Esophagus muscularis mucosa (tissue), 3 donors: ENCODE measurements around the gene INHBC.

Experiments
- POLR2A ChIP-seq: fragments of 450-650 bp; IDR thresholded peaks from one replicate; pipeline ENCODE4 v1.6.1; 2017; ENCODE audit warnings: antibody characterized with exemption, moderate library complexity, mild to moderate bottlenecking, low read depth
- POLR2AphosphoS5 ChIP-seq, 2 donors: sonication (generic); formaldehyde crosslinking; IDR thresholded peaks; one replicate each; pipeline ENCODE4 v1.6.1; 2017; ENCODE audit warnings: antibody characterized with exemption in 2 of 2
- TF ChIP-seq, protein P1 (sequence below), 3 experiments: fragments of 200-600 bp in 2 of 3; fragments of 450-650 bp in 1 of 3; sonication (generic) in 2 of 3; IDR thresholded peaks; one replicate each; pipeline ENCODE4 v1.5.1; 2017 to 2019; ENCODE audit warnings: antibody characterized with exemption in 3 of 3, mild to moderate bottlenecking in 2 of 3, moderate library complexity in 1 of 3

DNA sequence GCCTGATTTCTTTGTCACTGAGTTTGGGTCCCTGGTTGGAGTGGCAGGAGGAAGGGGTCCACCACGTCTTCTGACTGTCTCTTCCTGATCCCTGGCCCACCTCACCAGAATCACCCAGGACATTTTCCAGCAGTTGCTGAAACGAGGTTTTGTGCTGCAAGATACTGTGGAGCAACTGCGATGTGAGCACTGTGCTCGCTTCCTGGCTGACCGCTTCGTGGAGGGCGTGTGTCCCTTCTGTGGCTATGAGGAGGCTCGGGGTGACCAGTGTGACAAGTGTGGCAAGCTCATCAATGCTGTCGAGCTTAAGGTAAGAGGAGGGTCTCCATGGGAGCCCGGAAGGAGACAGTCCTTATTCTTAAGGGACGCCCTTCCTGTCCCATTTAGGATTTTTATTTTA lies 65.6 kb downstream of the INHBC start:
- TF ChIP-seq POLR2A (no peak), POLR2AphosphoS5 (IDR thresholded peaks at IDR 0.05) (no peak)
- TF ChIP-seq, protein P1, sequence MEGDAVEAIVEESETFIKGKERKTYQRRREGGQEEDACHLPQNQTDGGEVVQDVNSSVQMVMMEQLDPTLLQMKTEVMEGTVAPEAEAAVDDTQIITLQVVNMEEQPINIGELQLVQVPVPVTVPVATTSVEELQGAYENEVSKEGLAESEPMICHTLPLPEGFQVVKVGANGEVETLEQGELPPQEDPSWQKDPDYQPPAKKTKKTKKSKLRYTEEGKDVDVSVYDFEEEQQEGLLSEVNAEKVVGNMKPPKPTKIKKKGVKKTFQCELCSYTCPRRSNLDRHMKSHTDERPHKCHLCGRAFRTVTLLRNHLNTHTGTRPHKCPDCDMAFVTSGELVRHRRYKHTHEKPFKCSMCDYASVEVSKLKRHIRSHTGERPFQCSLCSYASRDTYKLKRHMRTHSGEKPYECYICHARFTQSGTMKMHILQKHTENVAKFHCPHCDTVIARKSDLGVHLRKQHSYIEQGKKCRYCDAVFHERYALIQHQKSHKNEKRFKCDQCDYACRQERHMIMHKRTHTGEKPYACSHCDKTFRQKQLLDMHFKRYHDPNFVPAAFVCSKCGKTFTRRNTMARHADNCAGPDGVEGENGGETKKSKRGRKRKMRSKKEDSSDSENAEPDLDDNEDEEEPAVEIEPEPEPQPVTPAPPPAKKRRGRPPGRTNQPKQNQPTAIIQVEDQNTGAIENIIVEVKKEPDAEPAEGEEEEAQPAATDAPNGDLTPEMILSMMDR (IDR thresholded peaks at IDR 0.05) = no peak
